ENCODE data around the gene CGREF1. TPM values are rescaled to one million over a fixed set of nuclear protein-coding genes. Genes with fewer than 3 reads are reported as not detected.
A peak's percentile ranks its signal among the peaks of the same experiment; 100 is the strongest.

Gene CGREF1
- total RNA-seq, 1 experiment from 2014 or later: 2.1 TPM

GRCh38 chr2:27085673-27086089, 33.2 kb downstream of the CGREF1 start:
- H2BK120ac ChIP-seq (ENCODE audit: low read depth, low read length, poor library complexity, severe bottlenecking): no peak overlapping the region
- H3K4me2 ChIP-seq (ENCODE audit: insufficient read depth, insufficient read length, low read length): peak overlapping the region; percentile 35
- Mint-ChIP-seq H3K9me3 (no peaks in the 10 kb centered on the region), H3K4me3 (peak overlapping the region; percentile 69 to 75), H3K36me3 (ENCODE audit: insufficient read depth in 1 of 3, low read depth in 3 of 3) (no peaks in the 10 kb centered on the region; a peak in 1 of 7 replicates), H3K4me1 (peaks cover 21 to 35% of the 10 kb centered on the region in 2 experiments), H3K27me3 (ENCODE audit: low read depth) (peaks cover 20% of the 10 kb centered on the region), H3K27ac (no peak overlapping the region)
- peak overlapping the region; percentile 72; the same call in 1 of the 2 replicates for H3K14ac ChIP-seq (ENCODE audit: insufficient read depth, low read length)
- TF ChIP-seq, protein P1, sequence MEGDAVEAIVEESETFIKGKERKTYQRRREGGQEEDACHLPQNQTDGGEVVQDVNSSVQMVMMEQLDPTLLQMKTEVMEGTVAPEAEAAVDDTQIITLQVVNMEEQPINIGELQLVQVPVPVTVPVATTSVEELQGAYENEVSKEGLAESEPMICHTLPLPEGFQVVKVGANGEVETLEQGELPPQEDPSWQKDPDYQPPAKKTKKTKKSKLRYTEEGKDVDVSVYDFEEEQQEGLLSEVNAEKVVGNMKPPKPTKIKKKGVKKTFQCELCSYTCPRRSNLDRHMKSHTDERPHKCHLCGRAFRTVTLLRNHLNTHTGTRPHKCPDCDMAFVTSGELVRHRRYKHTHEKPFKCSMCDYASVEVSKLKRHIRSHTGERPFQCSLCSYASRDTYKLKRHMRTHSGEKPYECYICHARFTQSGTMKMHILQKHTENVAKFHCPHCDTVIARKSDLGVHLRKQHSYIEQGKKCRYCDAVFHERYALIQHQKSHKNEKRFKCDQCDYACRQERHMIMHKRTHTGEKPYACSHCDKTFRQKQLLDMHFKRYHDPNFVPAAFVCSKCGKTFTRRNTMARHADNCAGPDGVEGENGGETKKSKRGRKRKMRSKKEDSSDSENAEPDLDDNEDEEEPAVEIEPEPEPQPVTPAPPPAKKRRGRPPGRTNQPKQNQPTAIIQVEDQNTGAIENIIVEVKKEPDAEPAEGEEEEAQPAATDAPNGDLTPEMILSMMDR (conservative IDR thresholded peaks at IDR 0.05): peak; percentile 29; the same call in 2 of the 3 replicates
- no peaks in the 10 kb centered on the region for H3K4me1 ChIP-seq (ENCODE audit: insufficient read depth, low read length)
- H3K4ac ChIP-seq (ENCODE audit: low read depth, low read length): no peak overlapping the region
- no peaks in the 10 kb centered on the region for H3K27me3 ChIP-seq (ENCODE audit: insufficient read depth, low read length)
- no peak overlapping the region for H4K5ac ChIP-seq (ENCODE audit: insufficient read length, low read depth, low read length)
- no peak overlapping the region for H4K91ac ChIP-seq (ENCODE audit: insufficient read length, low read depth, low read length)
- no peak overlapping the region for H2BK20ac ChIP-seq (ENCODE audit: low read depth, low read length, poor library complexity, severe bottlenecking)
- H2BK12ac ChIP-seq (ENCODE audit: insufficient read length, low read depth, low read length): no peak overlapping the region
- H4K20me1 ChIP-seq (ENCODE audit: control insufficient read depth, insufficient read depth, insufficient read length): no peaks in the 10 kb centered on the region
- H3K79me2 ChIP-seq (ENCODE audit: insufficient read depth, low read length): no peaks in the 10 kb centered on the region
- no peak overlapping the region for H3K23ac ChIP-seq (ENCODE audit: insufficient read length, low read depth, low read length)
- no peak overlapping the region for H4K8ac ChIP-seq (replicated peaks; ENCODE audit: insufficient read length, low read depth, low read length)
- peak; percentile 71 for DNase-seq
- H3K79me1 ChIP-seq (ENCODE audit: insufficient read depth, low read depth, low read length, poor library complexity, severe bottlenecking): no peaks in the 10 kb centered on the region
- H3K18ac ChIP-seq (ENCODE audit: insufficient read length, low read depth, low read length): no peak overlapping the region
- no peak overlapping the region for H2BK15ac ChIP-seq (ENCODE audit: low read depth, low read length)
- no peak overlapping the region for H3K56ac ChIP-seq (ENCODE audit: insufficient read length, low read depth, low read length)
- H3K9me3 ChIP-seq (ENCODE audit: control insufficient read depth, low read depth, low read length): no peaks in the 10 kb centered on the region
- H2AFZ ChIP-seq (ENCODE audit: low read length): no peak overlapping the region
- H2BK5ac ChIP-seq (ENCODE audit: insufficient read length, low read length): no peak overlapping the region
- no peak overlapping the region for H3K27ac ChIP-seq (ENCODE audit: insufficient read length, low read depth, low read length)
- H3K23me2 ChIP-seq (ENCODE audit: insufficient read length, low read depth, low read length, poor library complexity, severe bottlenecking): peaks cover 13% of the 10 kb centered on the region
- no peak overlapping the region for H3T11ph ChIP-seq (ENCODE audit: low read length)
- H2AK5ac ChIP-seq (ENCODE audit: insufficient read length, low read length): no peak overlapping the region
- peak overlapping the region; percentile 0 for H3K9ac ChIP-seq (ENCODE audit: extremely low read depth, insufficient read length, low read length)
- WGBS (ENCODE audit: extremely low coverage, insufficient read length, low lambda C conversion rate): no CpG with 5 or more reads among the region's 38 CpGs

Measured in H9 (cell line).